ENCODE data around the gene RBMS1.

Gene RBMS1

GRCh38 chr2:160394153-160394552 lies 99.5 kb downstream of the RBMS1 start:
- peak; percentile 50 for DNase-seq (ENCODE audit: low spot score)
- in situ Hi-C loops (cut with MboI; ENCODE audit: low pct_unique_long_range_greater_than_20kb, low sequenced_read_pairs, unreplicated experiment), result no loop called here
- no peak for TF ChIP-seq CTCF (IDR thresholded peaks at IDR 0.05; ENCODE audit: extremely low read depth, insufficient read depth, missing control alignments)

DNA sequence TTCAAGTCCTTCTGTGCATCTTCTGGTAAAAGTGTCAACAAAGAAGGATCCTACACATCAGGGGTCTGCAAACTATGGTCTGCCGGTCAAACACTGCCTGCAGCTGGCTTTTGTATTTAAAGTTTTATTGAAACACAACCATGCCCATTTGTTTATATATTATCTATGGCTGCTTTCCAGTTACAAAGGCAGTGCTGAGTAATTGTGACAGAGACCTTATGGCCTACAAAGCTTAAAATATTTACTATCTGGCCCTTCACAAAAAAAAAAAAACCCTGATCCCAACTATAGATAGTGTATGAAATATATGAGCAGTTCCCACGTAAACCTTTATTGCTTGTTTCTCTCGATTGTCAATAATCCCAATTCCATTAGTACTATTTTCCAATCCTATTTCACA lies 101.4 kb downstream of the RBMS1 start:
- no peak for TF ChIP-seq CTCF (IDR thresholded peaks at IDR 0.05; ENCODE audit: extremely low read depth, insufficient read depth, missing control alignments)
- DNase-seq (ENCODE audit: low spot score), result no peak
- in situ Hi-C loops (cut with MboI; ENCODE audit: low pct_unique_long_range_greater_than_20kb, low sequenced_read_pairs, unreplicated experiment), result no loop called here

- no peak for DNase-seq (ENCODE audit: low spot score)
- TF ChIP-seq CTCF (IDR thresholded peaks at IDR 0.05; ENCODE audit: extremely low read depth, insufficient read depth, missing control alignments), result no peak
- in situ Hi-C loops (cut with MboI; ENCODE audit: low pct_unique_long_range_greater_than_20kb, low sequenced_read_pairs, unreplicated experiment), result no loop called here
Measured at GRCh38 chr2:160390544-160391455, 102.8 kb downstream of the RBMS1 start.

DNA sequence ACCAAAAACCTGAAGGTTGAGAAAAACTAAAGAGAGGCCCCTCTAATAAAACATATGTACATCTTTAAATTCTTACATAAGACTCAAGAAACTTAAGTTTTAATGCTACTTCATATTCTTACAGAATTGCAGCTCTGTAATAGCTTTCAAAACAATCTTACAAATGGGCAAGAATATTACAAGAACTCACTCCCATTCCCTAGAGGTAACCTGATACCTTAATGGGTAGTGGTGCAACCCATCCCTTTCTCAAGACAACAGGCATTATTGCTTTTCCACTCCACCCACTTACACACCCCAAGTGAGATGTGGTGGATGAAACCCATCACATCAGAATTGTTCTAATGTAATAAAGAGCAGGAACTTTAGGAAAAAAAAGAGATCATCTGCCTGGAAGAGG lies 103.7 kb downstream of the RBMS1 start:
- TF ChIP-seq CTCF (IDR thresholded peaks at IDR 0.05; ENCODE audit: extremely low read depth, insufficient read depth, missing control alignments), result no peak
- in situ Hi-C loops (cut with MboI; ENCODE audit: low pct_unique_long_range_greater_than_20kb, low sequenced_read_pairs, unreplicated experiment), result no loop called here

GRCh38 chr2:160388464-160389263 lies 104.9 kb downstream of the RBMS1 start:
- no peak for DNase-seq (ENCODE audit: low spot score)
- no peak for TF ChIP-seq CTCF (IDR thresholded peaks at IDR 0.05; ENCODE audit: extremely low read depth, insufficient read depth, missing control alignments)
- in situ Hi-C loops (cut with MboI; ENCODE audit: low pct_unique_long_range_greater_than_20kb, low sequenced_read_pairs, unreplicated experiment), result no loop called here

More for the DNA sequence above, 103.7 kb downstream of the RBMS1 start:
- no peak for DNase-seq (ENCODE audit: low spot score)

DNA sequence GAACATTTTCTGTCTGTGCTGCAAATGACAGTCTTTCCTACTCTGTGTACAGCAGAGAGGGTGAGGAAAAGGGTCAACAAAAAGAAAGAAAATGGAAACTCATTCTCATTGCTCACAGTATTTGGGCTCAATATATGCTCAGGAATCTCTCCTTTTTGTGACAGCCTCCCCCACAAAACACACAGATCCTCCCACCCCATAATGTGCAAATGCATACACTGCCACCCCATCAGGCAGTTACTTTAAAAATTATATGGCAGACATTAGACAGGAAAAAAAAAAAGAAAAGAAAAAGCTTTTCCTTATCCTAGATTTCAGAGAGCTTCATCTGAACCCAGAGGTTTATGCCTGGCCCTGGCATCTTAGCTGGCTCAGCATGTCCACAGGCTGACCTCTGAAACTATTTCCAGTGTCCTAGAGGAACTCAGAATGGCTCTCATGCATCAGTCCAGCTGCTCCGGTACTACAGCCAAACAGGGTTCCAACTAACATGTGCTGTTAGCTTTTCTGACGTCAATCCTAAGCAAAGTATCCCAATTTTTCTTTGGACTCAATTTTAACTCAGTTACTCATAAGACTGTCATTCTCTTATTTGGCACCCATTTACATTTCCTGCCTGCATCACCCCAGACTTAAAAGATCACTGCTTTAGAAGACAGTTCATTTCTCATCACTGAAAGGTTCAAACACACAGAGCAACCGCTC lies 105.9 kb downstream of the RBMS1 start:
- in situ Hi-C loops (cut with MboI; ENCODE audit: low pct_unique_long_range_greater_than_20kb, low sequenced_read_pairs, unreplicated experiment), result no loop called here
- DNase-seq (ENCODE audit: low spot score), result no peak
- TF ChIP-seq CTCF (IDR thresholded peaks at IDR 0.05; ENCODE audit: extremely low read depth, insufficient read depth, missing control alignments), result no peak
